Endothelial cell of umbilical vein (primary cell): Measurements from ENCODE around the gene SELPLG.

Experiments
- CTCF ChIP-seq, 2 donors: IDR thresholded peaks; 1 replicate in 1 of 2; 2 replicates in 1 of 2; pipeline ENCODE4 v1.5.1; 2011; ENCODE audit warnings: low read length in 2 of 2, mild to moderate bottlenecking in 2 of 2, moderate library complexity in 2 of 2, control low read depth in 1 of 2, inconsistent platforms in 1 of 2, low read depth in 1 of 2; ENCODE audit not compliant: insufficient read depth in 1 of 2; ENCODE audit errors: extremely low read depth in 1 of 2
- JUN ChIP-seq: IDR thresholded peaks from 2 replicates; pipeline ENCODE4 v1.6.1; 2011; ENCODE audit warnings: borderline replicate concordance, low read depth; ENCODE audit not compliant: insufficient read length, insufficient read depth
- POLR2A ChIP-seq: IDR thresholded peaks from 2 replicates; pipeline ENCODE4 v1.6.1; 2012; ENCODE audit warnings: low read depth, mild to moderate bottlenecking, control low read depth, low read length
- POLR2AphosphoS5 ChIP-seq: IDR thresholded peaks from 2 replicates; pipeline ENCODE4 v1.6.1; 2012; ENCODE audit warnings: low read depth, mild to moderate bottlenecking, control low read depth, low read length, moderate library complexity; ENCODE audit not compliant: insufficient read depth

GRCh38 chr12:108586306-108586705, 47.4 kb downstream of the SELPLG start:
- no peak for TF ChIP-seq POLR2A
- TF ChIP-seq CTCF (IDR thresholded peaks at IDR 0.05; ENCODE audit: extremely low read depth in 1 of 2, insufficient read depth in 1 of 2, low read depth in 1 of 2, low read length in 2 of 2) = no peak
- TF ChIP-seq POLR2AphosphoS5 = no peak
- TF ChIP-seq JUN = no peak
